Measurements from ENCODE around the gene SUV39H1.
"Not testable (repeated sequence)": the region's sequence is repeated elsewhere in the genome, so short reads cannot be mapped to it uniquely, and the experiment has no call there.

Gene SUV39H1

DNA sequence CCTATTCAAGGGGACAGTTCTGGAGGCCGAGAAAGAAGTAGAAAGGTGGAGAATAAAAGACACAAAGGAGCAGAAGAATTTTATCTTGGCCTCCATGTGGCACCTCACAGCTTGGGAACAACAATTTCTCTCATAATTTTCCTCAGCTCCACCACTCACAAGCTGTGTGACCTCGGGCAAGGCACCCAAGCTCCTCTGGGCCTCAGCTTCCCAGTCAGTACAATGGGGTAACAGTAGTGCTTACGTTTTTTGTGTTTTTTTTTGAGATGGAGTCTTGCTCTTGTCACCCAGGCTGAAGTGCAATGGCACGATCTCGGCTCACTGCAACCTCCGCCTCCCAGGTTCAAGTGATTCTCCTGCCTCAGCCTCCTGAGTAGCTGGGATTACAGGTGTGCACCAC is 15.6 kb upstream of the SUV39H1 start:
- not testable (repeated sequence) for H2BK12ac ChIP-seq (ENCODE audit: low read length in 2 of 2); H2BK5ac ChIP-seq (ENCODE audit: low read depth, low read length, poor library complexity, severe bottlenecking); H3K14ac ChIP-seq (ENCODE audit: low read length in 2 of 2); H3K27ac ChIP-seq (ENCODE audit: low read length, poor library complexity, severe bottlenecking); H2AFZ ChIP-seq (ENCODE audit: low read depth, low read length); H3K4me3 ChIP-seq (ENCODE audit: insufficient read depth in 1 of 2, low read depth in 1 of 2, low read length in 2 of 2); H3K4me1 ChIP-seq (ENCODE audit: control insufficient read depth, insufficient read depth, low read depth, low read length); H4K91ac ChIP-seq (ENCODE audit: low read length); H3K9ac ChIP-seq (ENCODE audit: low read length); H2AK5ac ChIP-seq (ENCODE audit: low read length, severe bottlenecking); H3K18ac ChIP-seq (ENCODE audit: low read depth in 1 of 2, low read length in 2 of 2); H2BK15ac ChIP-seq (ENCODE audit: low read depth, poor library complexity, severe bottlenecking); H3K23ac ChIP-seq (ENCODE audit: low read length in 2 of 2); H2BK120ac ChIP-seq (ENCODE audit: low read depth, low read length); H3K36me3 ChIP-seq (ENCODE audit: control insufficient read depth in 1 of 2, insufficient read depth in 2 of 2, low read depth in 1 of 2, low read length in 2 of 2); DNase-seq; H3K4ac ChIP-seq (ENCODE audit: low read depth in 1 of 2, low read length in 2 of 2); H3K4me2 ChIP-seq (ENCODE audit: low read length, poor library complexity, severe bottlenecking); H4K8ac ChIP-seq (ENCODE audit: low read length); H3K79me1 ChIP-seq (replicated peaks; ENCODE audit: low read length, poor library complexity, severe bottlenecking); H3K9me3 ChIP-seq (ENCODE audit: control insufficient read depth, low read length)
- 90% methylated on average over 4 of the region's 6 CpGs for WGBS
- H3K27me3 ChIP-seq (ENCODE audit: control insufficient read depth in 1 of 2, insufficient read depth in 1 of 2, low read length in 2 of 2) = peaks cover 11 to 45% of the 10 kb centered on the region in 2 experiments

DNA sequence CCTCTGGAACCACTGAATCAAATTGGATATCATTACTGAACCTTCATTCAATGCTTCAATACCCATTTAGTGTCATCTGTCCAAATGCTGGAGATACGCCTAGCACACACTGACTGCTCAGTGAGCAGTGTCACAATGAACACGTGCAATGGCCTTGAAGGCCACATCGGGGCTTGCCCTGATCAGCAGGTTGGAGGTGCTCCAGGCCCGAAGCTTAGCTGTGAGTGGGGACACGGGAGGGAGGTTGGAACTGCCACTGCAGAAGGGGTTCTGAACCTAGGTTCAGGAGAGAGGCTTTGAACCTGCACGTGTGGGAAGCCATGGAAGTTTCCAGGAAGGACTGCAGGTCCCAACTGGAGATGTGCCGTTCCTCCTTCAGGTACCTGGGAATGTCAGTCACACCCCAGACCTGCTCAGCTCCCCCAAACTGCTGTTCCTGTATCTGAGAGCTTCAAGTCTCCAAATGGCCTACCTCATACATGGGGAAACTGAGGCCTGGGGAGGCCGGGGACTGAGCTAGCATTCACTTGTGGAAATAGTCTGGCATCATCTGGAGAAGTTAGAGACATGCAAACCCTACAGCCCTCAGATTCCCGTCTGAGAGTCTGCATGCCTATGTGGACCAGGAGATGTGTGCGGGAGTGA is 14.9 kb upstream of the SUV39H1 start:
- Histone ChIP-seq H3K18ac (ENCODE audit: low read depth in 1 of 2, low read length in 2 of 2) (no peak overlapping the region), H2AFZ (ENCODE audit: low read depth, low read length) (no peak overlapping the region), H3K36me3 (ENCODE audit: control insufficient read depth in 1 of 2, insufficient read depth in 2 of 2, low read depth in 1 of 2, low read length in 2 of 2) (no peaks in the 10 kb centered on the region), H3K23ac (ENCODE audit: low read length in 2 of 2) (no peak overlapping the region), H4K91ac (ENCODE audit: low read length) (no peak overlapping the region), H3K4me2 (ENCODE audit: low read length, poor library complexity, severe bottlenecking) (no peak overlapping the region), H3K27me3 (ENCODE audit: control insufficient read depth in 1 of 2, insufficient read depth in 1 of 2, low read length in 2 of 2) (peaks cover 13 to 52% of the 10 kb centered on the region in 2 experiments), H3K4ac (ENCODE audit: low read depth in 1 of 2, low read length in 2 of 2) (no peak overlapping the region), H4K8ac (ENCODE audit: low read length) (no peak overlapping the region), H2BK5ac (ENCODE audit: low read depth, low read length, poor library complexity, severe bottlenecking) (no peak overlapping the region), H3K27ac (ENCODE audit: low read length, poor library complexity, severe bottlenecking) (no peak overlapping the region), H2AK5ac (ENCODE audit: low read length, severe bottlenecking) (no peak overlapping the region), H3K4me3 (ENCODE audit: insufficient read depth in 1 of 2, low read depth in 1 of 2, low read length in 2 of 2) (no peak overlapping the region), H3K9me3 (ENCODE audit: control insufficient read depth, low read length) (no peaks in the 10 kb centered on the region), H2BK15ac (ENCODE audit: low read depth, poor library complexity, severe bottlenecking) (no peak overlapping the region), H3K9ac (ENCODE audit: low read length) (no peak overlapping the region), H2BK120ac (ENCODE audit: low read depth, low read length) (no peak overlapping the region), H3K4me1 (ENCODE audit: control insufficient read depth, insufficient read depth, low read depth, low read length) (peaks cover 7% of the 10 kb centered on the region), H3K14ac (ENCODE audit: low read length in 2 of 2) (no peak overlapping the region), H3K79me1 (replicated peaks; ENCODE audit: low read length, poor library complexity, severe bottlenecking) (no peaks in the 10 kb centered on the region), H2BK12ac (ENCODE audit: low read length in 2 of 2) (no peak overlapping the region)
- 82% methylated on average over 10 of the region's 10 CpGs for WGBS
- DNase-seq = no peak

DNA sequence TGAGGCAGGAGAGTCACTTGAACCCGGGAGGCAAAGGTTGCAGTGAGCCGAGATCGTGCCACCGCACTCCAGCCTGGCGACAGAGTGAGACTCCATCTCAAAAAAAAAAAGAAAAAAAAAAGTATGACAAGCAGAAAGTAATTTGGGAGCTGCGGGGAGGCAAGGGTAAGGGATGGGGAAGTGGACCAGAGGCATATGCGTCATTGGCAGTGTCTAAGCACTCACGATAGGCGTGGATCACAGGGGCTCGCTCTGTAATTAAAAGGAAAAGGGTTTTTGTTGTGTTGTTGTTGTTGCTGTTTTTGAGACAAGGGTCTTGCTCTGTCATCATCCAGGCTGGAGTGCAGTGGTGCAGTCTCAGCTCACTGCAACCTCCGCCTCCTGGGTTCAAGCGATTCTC is 13.7 kb upstream of the SUV39H1 start:
- not testable (repeated sequence) for H3K79me1 ChIP-seq (replicated peaks; ENCODE audit: low read length, poor library complexity, severe bottlenecking); H3K4me3 ChIP-seq (ENCODE audit: insufficient read depth in 1 of 2, low read depth in 1 of 2, low read length in 2 of 2); H2AK5ac ChIP-seq (ENCODE audit: low read length, severe bottlenecking); H2BK120ac ChIP-seq (ENCODE audit: low read depth, low read length); H2BK12ac ChIP-seq (ENCODE audit: low read length in 2 of 2); H3K4ac ChIP-seq (ENCODE audit: low read depth in 1 of 2, low read length in 2 of 2); H3K9ac ChIP-seq (ENCODE audit: low read length); H2BK5ac ChIP-seq (ENCODE audit: low read depth, low read length, poor library complexity, severe bottlenecking); H3K4me1 ChIP-seq (ENCODE audit: control insufficient read depth, insufficient read depth, low read depth, low read length); H2AFZ ChIP-seq (ENCODE audit: low read depth, low read length); H3K23ac ChIP-seq (ENCODE audit: low read length in 2 of 2); H2BK15ac ChIP-seq (ENCODE audit: low read depth, poor library complexity, severe bottlenecking); H4K8ac ChIP-seq (ENCODE audit: low read length); H3K36me3 ChIP-seq (ENCODE audit: control insufficient read depth in 1 of 2, insufficient read depth in 2 of 2, low read depth in 1 of 2, low read length in 2 of 2); H3K18ac ChIP-seq (ENCODE audit: low read depth in 1 of 2, low read length in 2 of 2); H3K4me2 ChIP-seq (ENCODE audit: low read length, poor library complexity, severe bottlenecking); H4K91ac ChIP-seq (ENCODE audit: low read length); H3K14ac ChIP-seq (ENCODE audit: low read length in 2 of 2); H3K27ac ChIP-seq (ENCODE audit: low read length, poor library complexity, severe bottlenecking); H3K9me3 ChIP-seq (ENCODE audit: control insufficient read depth, low read length); DNase-seq
- 95% methylated on average over 11 of the region's 12 CpGs for WGBS
- peaks cover 21 to 64% of the 10 kb centered on the region in 2 experiments for H3K27me3 ChIP-seq (ENCODE audit: control insufficient read depth in 1 of 2, insufficient read depth in 1 of 2, low read length in 2 of 2)

DNA sequence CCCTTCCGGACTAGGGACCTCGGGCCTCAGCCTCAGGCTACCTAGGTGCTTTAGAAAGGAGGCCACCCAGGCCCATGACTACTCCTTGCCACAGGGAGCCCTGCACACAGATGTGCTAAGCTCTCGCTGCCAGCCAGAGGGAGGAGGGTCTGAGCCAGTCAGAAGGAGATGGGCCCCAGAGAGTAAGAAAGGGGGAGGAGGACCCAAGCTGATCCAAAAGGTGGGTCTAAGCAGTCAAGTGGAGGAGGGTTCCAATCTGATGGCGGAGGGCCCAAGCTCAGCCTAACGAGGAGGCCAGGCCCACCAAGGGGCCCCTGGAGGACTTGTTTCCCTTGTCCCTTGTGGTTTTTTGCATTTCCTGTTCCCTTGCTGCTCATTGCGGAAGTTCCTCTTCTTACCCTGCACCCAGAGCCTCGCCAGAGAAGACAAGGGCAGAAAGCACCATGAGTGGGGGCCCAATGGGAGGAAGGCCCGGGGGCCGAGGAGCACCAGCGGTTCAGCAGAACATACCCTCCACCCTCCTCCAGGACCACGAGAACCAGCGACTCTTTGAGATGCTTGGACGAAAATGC is 13.0 kb upstream of the SUV39H1 start, which contains the start of gene WAS:
WAS (plus strand) TSS at position 389 of the 572 bp plus-strand sequence; CDS start at position 444, 55 bp downstream.
- Histone ChIP-seq H4K8ac (ENCODE audit: low read length) (no peak within 1 kb of the TSS), H3K4ac (ENCODE audit: low read depth in 1 of 2, low read length in 2 of 2) (no peak within 1 kb of the TSS), H3K9ac (ENCODE audit: low read length) (no peak within 1 kb of the TSS), H3K27me3 (ENCODE audit: control insufficient read depth in 1 of 2, insufficient read depth in 1 of 2, low read length in 2 of 2) (peaks cover 23 to 70% of the 10 kb centered on the region in 2 experiments), H2AK5ac (ENCODE audit: low read length, severe bottlenecking) (no peak within 1 kb of the TSS), H3K9me3 (ENCODE audit: control insufficient read depth, low read length) (no peaks in the 10 kb centered on the region), H3K27ac (ENCODE audit: low read length, poor library complexity, severe bottlenecking) (no peak within 1 kb of the TSS), H2AFZ (ENCODE audit: low read depth, low read length) (no peak within 1 kb of the TSS), H2BK5ac (ENCODE audit: low read depth, low read length, poor library complexity, severe bottlenecking) (no peak within 1 kb of the TSS), H3K14ac (ENCODE audit: low read length in 2 of 2) (no peak within 1 kb of the TSS), H3K36me3 (ENCODE audit: control insufficient read depth in 1 of 2, insufficient read depth in 2 of 2, low read depth in 1 of 2, low read length in 2 of 2) (no peaks in the 10 kb centered on the region), H3K79me1 (replicated peaks; ENCODE audit: low read length, poor library complexity, severe bottlenecking) (no peaks in the 10 kb centered on the region), H2BK15ac (ENCODE audit: low read depth, poor library complexity, severe bottlenecking) (no peak within 1 kb of the TSS), H2BK12ac (ENCODE audit: low read length in 2 of 2) (no peak within 1 kb of the TSS), H4K91ac (ENCODE audit: low read length) (no peak within 1 kb of the TSS), H3K4me3 (ENCODE audit: insufficient read depth in 1 of 2, low read depth in 1 of 2, low read length in 2 of 2) (no peak within 1 kb of the TSS), H3K4me2 (ENCODE audit: low read length, poor library complexity, severe bottlenecking) (no peak within 1 kb of the TSS), H2BK120ac (ENCODE audit: low read depth, low read length) (no peak within 1 kb of the TSS), H3K23ac (ENCODE audit: low read length in 2 of 2) (no peak within 1 kb of the TSS), H3K4me1 (ENCODE audit: control insufficient read depth, insufficient read depth, low read depth, low read length) (no peaks in the 10 kb centered on the region), H3K18ac (ENCODE audit: low read depth in 1 of 2, low read length in 2 of 2) (no peak within 1 kb of the TSS)
- WGBS = 88% methylated on average over 13 of the region's 13 CpGs
- DNase-seq = no peak
